ENCODE data around the gene DBR1. TPM values are rescaled to one million over a fixed set of nuclear protein-coding genes. Genes with fewer than 3 reads are reported as not detected.

DBR1 gene
- total and polyA plus RNA-seq, 4 donors = 3.2 to 11.0 (median 5.6) TPM

GRCh38 chr3:138119423-138119766 is 55.3 kb downstream of the DBR1 start (continued):
- TF ChIP-seq ZBTB33 (IDR thresholded peaks at IDR 0.05) (no peak), GABPA (IDR thresholded peaks at IDR 0.05 in 1 of 2, conservative IDR thresholded peaks at IDR 0.05 in 1 of 2) (no peak), FOXA1 (IDR thresholded peaks at IDR 0.05) (no peak), EGR1 (IDR thresholded peaks at IDR 0.05; ENCODE audit: low read depth in 2 of 2) (no peak), MAX (IDR thresholded peaks at IDR 0.05) (no peak), SP1 (IDR thresholded peaks at IDR 0.05) (no peak), HNF4A (conservative IDR thresholded peaks at IDR 0.05) (no peak)

GRCh38 chr3:138118612-138119422 is 55.9 kb downstream of the DBR1 start:
- H3K27me3 ChIP-seq (ENCODE audit: control insufficient read depth in 4 of 4, insufficient read depth in 4 of 4, low read length in 3 of 4) = no peaks in the 10 kb centered on the region
- H3K9ac ChIP-seq (ENCODE audit: low read depth in 1 of 2, low read length in 2 of 2) = no peak overlapping the region
- peak; percentile 68 for DNase-seq (ENCODE audit: low spot score)
- no peak overlapping the region for H3K4me3 ChIP-seq (ENCODE audit: low read depth in 1 of 3, low read length in 3 of 3)
- TF ChIP-seq FOXA1 (IDR thresholded peaks at IDR 0.05) (no peak), RXRA (IDR thresholded peaks at IDR 0.05) (no peak), RAD21 (IDR thresholded peaks at IDR 0.05) (peak; percentile 79 to 87), JUND (IDR thresholded peaks at IDR 0.05) (no peak), CTCF (IDR thresholded peaks at IDR 0.05; ENCODE audit: low read depth, low read length, missing input control) (peak; percentile 76)
- WGBS = 32% methylated on average over 8 of the region's 8 CpGs
- no peak overlapping the region for H3K27ac ChIP-seq (ENCODE audit: low read depth in 1 of 2, low read length in 2 of 2)
- H3K9me3 ChIP-seq (ENCODE audit: control insufficient read depth in 4 of 4, low read length in 3 of 4) = no peaks in the 10 kb centered on the region
- no peaks in the 10 kb centered on the region for H3K36me3 ChIP-seq (ENCODE audit: control insufficient read depth in 4 of 4, insufficient read depth in 3 of 4, low read depth in 1 of 4, low read length in 3 of 4)
- peaks cover 0 to 13% (median 6%) of the 10 kb centered on the region in 4 donors for H3K4me1 ChIP-seq (ENCODE audit: control insufficient read depth in 4 of 4, insufficient read depth in 4 of 4, low read length in 3 of 4)

- 1% methylated on average over 86 of the region's 86 CpGs for WGBS
- peaks cover 0 to 2% (median 0%) of the 10 kb centered on the region in 4 donors for H3K27me3 ChIP-seq (ENCODE audit: control insufficient read depth in 4 of 4, insufficient read depth in 4 of 4, low read length in 3 of 4)
- DNase-seq (ENCODE audit: low spot score) = peak; percentile 46
- H3K4me1 ChIP-seq (ENCODE audit: control insufficient read depth in 4 of 4, insufficient read depth in 4 of 4, low read length in 3 of 4) = peaks cover 0 to 13% (median 6%) of the 10 kb centered on the region in 4 donors
- no peaks in the 10 kb centered on the region for H3K36me3 ChIP-seq (ENCODE audit: control insufficient read depth in 4 of 4, insufficient read depth in 3 of 4, low read depth in 1 of 4, low read length in 3 of 4)
- no peak within 1 kb of the TSS for H3K9ac ChIP-seq (ENCODE audit: low read depth in 1 of 2, low read length in 2 of 2)
- peak within 1 kb of the TSS; percentile 57 to 73 (median 72) for H3K4me3 ChIP-seq (ENCODE audit: low read depth in 1 of 3, low read length in 3 of 3)
- TF ChIP-seq FOXA1 (IDR thresholded peaks at IDR 0.05) (no peak), MAX (IDR thresholded peaks at IDR 0.05) (no peak), HNF4G (IDR thresholded peaks at IDR 0.05) (no peak), NR2F2 (IDR thresholded peaks at IDR 0.05) (no peak), TAF1 (conservative IDR thresholded peaks at IDR 0.05) (no peak), CTCF (IDR thresholded peaks at IDR 0.05; ENCODE audit: low read depth, low read length, missing input control) (peak; percentile 42)
- H3K27ac ChIP-seq (ENCODE audit: low read depth in 1 of 2, low read length in 2 of 2) = peak within 1 kb of the TSS; percentile 59 to 65
- no peaks in the 10 kb centered on the region for H3K9me3 ChIP-seq (ENCODE audit: control insufficient read depth in 4 of 4, low read length in 3 of 4)
These were observed 59.4 kb downstream of the DBR1 start, which contains the start of gene DZIP1L for GRCh38 chr3:138114988-138115971. Gene DZIP1L, minus strand, starts transcription at chr3:138115608. Its CDS starts 11,637 bp downstream, at chr3:138103971.

Data from liver (tissue), 9 donors.